Midbrain (tissue), 1 donor: ENCODE data around the gene CARD9.
A peak's percentile ranks its signal among the peaks of the same experiment; 100 is the strongest.
"Not testable (repeated sequence)": the region's sequence is repeated elsewhere in the genome, so short reads cannot be mapped to it uniquely, and the experiment has no call there.

ENCODE experiments used
- DNase-seq: peaks from one replicate; lab custom pipeline; 2025; lab: John Stamatoyannopoulos, UW

CARD9 gene

GRCh38 chr9:136373300-136374182 is at the start of gene CARD9:
Gene CARD9 (minus strand): TSS chr9:136373669. CDS start chr9:136372078, 1,591 bp downstream.
- DNase-seq, result peak; percentile 30

- no peak for DNase-seq
Observed at GRCh38 chr9:136422876-136423275, 49.4 kb upstream of the CARD9 start.

- DNase-seq, result no peak
Observed at GRCh38 chr9:136421791-136422190, 48.3 kb upstream of the CARD9 start.

GRCh38 chr9:136419092-136419420 is 45.6 kb upstream of the CARD9 start:
- DNase-seq, result no peak

- DNase-seq, result no peak
Observed at GRCh38 chr9:136418182-136419091, 45.0 kb upstream of the CARD9 start.

GRCh38 chr9:136416914-136417313 is 43.4 kb upstream of the CARD9 start:
- DNase-seq, result no peak

- DNase-seq, result no peak
Observed at GRCh38 chr9:136416427-136416826, 43.0 kb upstream of the CARD9 start.

GRCh38 chr9:136412962-136413361 is 39.5 kb upstream of the CARD9 start:
- no peak for DNase-seq

GRCh38 chr9:136411378-136411777 is 37.9 kb upstream of the CARD9 start:
- no peak for DNase-seq

- peak; percentile 93 for DNase-seq
Observed at GRCh38 chr9:136410500-136411287, 37.2 kb upstream of the CARD9 start, which contains the start of the genes ENTR1 and PMPCA. Gene ENTR1 (minus strand): TSS chr9:136410614. CDS start chr9:136410397, 217 bp downstream. Gene PMPCA (plus strand): TSS chr9:136410658. CDS start chr9:136410669, 11 bp downstream.

- DNase-seq, result no peak
Observed at GRCh38 chr9:136409557-136410455, 36.3 kb upstream of the CARD9 start.

GRCh38 chr9:136407911-136408310 is 34.4 kb upstream of the CARD9 start:
- DNase-seq, result no peak

- not testable (repeated sequence) for DNase-seq
Observed at GRCh38 chr9:136407061-136407460, 33.6 kb upstream of the CARD9 start.

GRCh38 chr9:136405904-136406303 is 32.4 kb upstream of the CARD9 start:
- DNase-seq, result not testable (repeated sequence)

GRCh38 chr9:136405481-136405880 is 32.0 kb upstream of the CARD9 start:
- DNase-seq, result no peak

- DNase-seq, result no peak
Observed at GRCh38 chr9:136404801-136405136, 31.3 kb upstream of the CARD9 start.

GRCh38 chr9:136403915-136404800 is 30.7 kb upstream of the CARD9 start:
- DNase-seq, result no peak

- no peak for DNase-seq
Observed at GRCh38 chr9:136403538-136403914, 30.1 kb upstream of the CARD9 start.

GRCh38 chr9:136402067-136402466 is 28.6 kb upstream of the CARD9 start:
- no peak for DNase-seq
